ENCODE measurements around the gene LGALS9. TPM values are rescaled to one million over a fixed set of nuclear protein-coding genes. Genes with fewer than 3 reads are reported as not detected.

LGALS9 gene
- total RNA-seq, 5 donors from 2014 or later (not counting 1 experiment from before 2014, with no cell fraction given) = 17.8 to 53.3 (median 33.1) TPM

- Mint-ChIP-seq H3K4me3 (no peak overlapping the region), H3K27ac (no peak overlapping the region), H3K4me1 (peaks cover 0 to 2% (median 0%) of the 10 kb centered on the region in 3 donors), H3K27me3 (no peaks in the 10 kb centered on the region), H3K9me3 (no peaks in the 10 kb centered on the region), H3K36me3 (peaks cover 26% of the 10 kb centered on the region)
- H3K4me1 ChIP-seq (ENCODE audit: control insufficient read depth in 1 of 2, extremely low read depth in 1 of 2, insufficient read depth in 2 of 2, low read length in 2 of 2) = peaks cover 0 to 6% of the 10 kb centered on the region in 2 experiments
- H3K36me3 ChIP-seq (ENCODE audit: control insufficient read depth in 2 of 2, extremely low read depth in 1 of 2, insufficient read depth in 1 of 2, low read length in 1 of 2) = peaks cover 14 to 25% of the 10 kb centered on the region in 2 donors
- H3K9me3 ChIP-seq = no peaks in the 10 kb centered on the region
- 97% methylated on average over 23 of the region's 25 CpGs for WGBS (ENCODE audit: insufficient coverage)
- POLR2A ChIA-PET = no interaction called here
- no peak overlapping the region for H3K4me3 ChIP-seq (ENCODE audit: control insufficient read depth in 1 of 2, extremely low read depth in 1 of 2, low read length in 1 of 2)
- CTCF ChIA-PET = interaction anchor here (0.6 to 6.7 kb wide), 4 partner anchors 45 to 368 kb away, joined by 3 to 162 read pairs (median 8); no protein-coding TSS in a partner anchor
- H3K27ac ChIP-seq (ENCODE audit: low read length) = no peak overlapping the region
- no peaks in the 10 kb centered on the region for H3K27me3 ChIP-seq (replicated peaks in 1 of 2; ENCODE audit: control insufficient read depth in 2 of 2, extremely low read depth in 1 of 2, insufficient read depth in 2 of 2, low read length in 1 of 2)
- ATAC-seq (replicated peaks in 1 of 4) = no peak
- no peak for DNase-seq
Measured at GRCh38 chr17:27605409-27605808, 25.6 kb upstream of the LGALS9 start.

GRCh38 chr17:27607521-27608091 lies 23.4 kb upstream of the LGALS9 start:
- 95% methylated on average over 13 of the region's 16 CpGs for WGBS (ENCODE audit: insufficient coverage)

GRCh38 chr17:27608328-27609230 lies 22.4 kb upstream of the LGALS9 start:
- POLR2A ChIA-PET = no interaction called here
- CTCF ChIA-PET = interaction anchor here (0.6 to 1.3 kb wide), 4 partner anchors 11 to 418 kb away, joined by 3 to 4 read pairs (median 3); no protein-coding TSS in a partner anchor
- no peaks in the 10 kb centered on the region for H3K27me3 ChIP-seq (replicated peaks in 1 of 2; ENCODE audit: control insufficient read depth in 2 of 2, extremely low read depth in 1 of 2, insufficient read depth in 2 of 2, low read length in 1 of 2)
- H3K4me3 Mint-ChIP-seq = no peak overlapping the region
- H3K36me3 ChIP-seq (ENCODE audit: control insufficient read depth in 2 of 2, extremely low read depth in 1 of 2, insufficient read depth in 1 of 2, low read length in 1 of 2) = peaks cover 14 to 35% of the 10 kb centered on the region in 2 donors
- H3K4me1 ChIP-seq (ENCODE audit: control insufficient read depth in 1 of 2, extremely low read depth in 1 of 2, insufficient read depth in 2 of 2, low read length in 2 of 2) = no peaks in the 10 kb centered on the region
- no peaks in the 10 kb centered on the region for H3K27me3 Mint-ChIP-seq
- H3K9me3 Mint-ChIP-seq = no peaks in the 10 kb centered on the region
- H3K4me3 ChIP-seq (ENCODE audit: control insufficient read depth in 1 of 2, extremely low read depth in 1 of 2, low read length in 1 of 2) = no peak overlapping the region
- peaks cover 32% of the 10 kb centered on the region for H3K36me3 Mint-ChIP-seq
- no peak overlapping the region for H3K27ac Mint-ChIP-seq
- 89% methylated on average over 7 of the region's 11 CpGs for WGBS (ENCODE audit: insufficient coverage)
- H3K27ac ChIP-seq (ENCODE audit: low read length) = no peak overlapping the region
- H3K9me3 ChIP-seq = no peaks in the 10 kb centered on the region
- no peaks in the 10 kb centered on the region for H3K4me1 Mint-ChIP-seq
- DNase-seq (no peak), ATAC-seq (replicated peaks in 1 of 4) (no peak)

More at GRCh38 chr17:27607521-27608091, 23.4 kb upstream of the LGALS9 start:
- H3K9me3 ChIP-seq = no peaks in the 10 kb centered on the region
- Mint-ChIP-seq H3K36me3 (peaks cover 29% of the 10 kb centered on the region), H3K27me3 (no peaks in the 10 kb centered on the region), H3K4me3 (no peak overlapping the region), H3K9me3 (no peaks in the 10 kb centered on the region), H3K4me1 (peaks cover 0 to 2% (median 0%) of the 10 kb centered on the region in 3 donors), H3K27ac (no peak overlapping the region)
- no peak overlapping the region for H3K27ac ChIP-seq (ENCODE audit: low read length)
- DNase-seq (no peak), ATAC-seq (replicated peaks in 1 of 4) (no peak)
- H3K36me3 ChIP-seq (ENCODE audit: control insufficient read depth in 2 of 2, extremely low read depth in 1 of 2, insufficient read depth in 1 of 2, low read length in 1 of 2) = peaks cover 14 to 28% of the 10 kb centered on the region in 2 donors
- POLR2A ChIA-PET = no interaction called here
- CTCF ChIA-PET = interaction anchor here (0.7 to 1.5 kb wide), 3 partner anchors 10 to 371 kb away, joined by 3 to 6 read pairs (median 4); no protein-coding TSS in a partner anchor
- H3K4me3 ChIP-seq (ENCODE audit: control insufficient read depth in 1 of 2, extremely low read depth in 1 of 2, low read length in 1 of 2) = no peak overlapping the region
- peaks cover 0 to 6% of the 10 kb centered on the region in 2 experiments for H3K4me1 ChIP-seq (ENCODE audit: control insufficient read depth in 1 of 2, extremely low read depth in 1 of 2, insufficient read depth in 2 of 2, low read length in 2 of 2)
- H3K27me3 ChIP-seq (replicated peaks in 1 of 2; ENCODE audit: control insufficient read depth in 2 of 2, extremely low read depth in 1 of 2, insufficient read depth in 2 of 2, low read length in 1 of 2) = no peaks in the 10 kb centered on the region

- Mint-ChIP-seq H3K4me3 (no peak overlapping the region), H3K36me3 (peaks cover 40% of the 10 kb centered on the region), H3K9me3 (no peaks in the 10 kb centered on the region), H3K27me3 (no peaks in the 10 kb centered on the region), H3K27ac (no peak overlapping the region), H3K4me1 (no peaks in the 10 kb centered on the region)
- peak in 8 of 35 experiments; percentile 6 to 38 (median 14) for DNase-seq
- Histone ChIP-seq H3K9me3 (no peaks in the 10 kb centered on the region), H3K4me3 (ENCODE audit: control insufficient read depth in 1 of 2, extremely low read depth in 1 of 2, low read length in 1 of 2) (no peak overlapping the region), H3K4me1 (ENCODE audit: control insufficient read depth in 1 of 2, extremely low read depth in 1 of 2, insufficient read depth in 2 of 2, low read length in 2 of 2) (no peaks in the 10 kb centered on the region), H3K27ac (ENCODE audit: low read length) (no peak overlapping the region), H3K27me3 (replicated peaks in 1 of 2; ENCODE audit: control insufficient read depth in 2 of 2, extremely low read depth in 1 of 2, insufficient read depth in 2 of 2, low read length in 1 of 2) (no peaks in the 10 kb centered on the region), H3K36me3 (ENCODE audit: control insufficient read depth in 2 of 2, extremely low read depth in 1 of 2, insufficient read depth in 1 of 2, low read length in 1 of 2) (peaks cover 14 to 36% of the 10 kb centered on the region in 2 donors)
- CTCF ChIA-PET = interaction anchor here (0.6 to 1.6 kb wide), 5 partner anchors 10 to 369 kb away, joined by 3 to 5 read pairs (median 3); no protein-coding TSS in a partner anchor
- POLR2A ChIA-PET = interaction anchor here in 1 of 2 donors (0.6 kb wide), 1 partner anchor 28 kb away, joined by 3 read pairs; no protein-coding TSS in a partner anchor
- no peak for ATAC-seq (replicated peaks in 1 of 4)
- 98% methylated on average over 11 of the region's 11 CpGs for WGBS (ENCODE audit: insufficient coverage)
Measured at GRCh38 chr17:27609611-27610303, 21.2 kb upstream of the LGALS9 start.

GRCh38 chr17:27610304-27610677 lies 20.7 kb upstream of the LGALS9 start:
- H3K27ac Mint-ChIP-seq = no peak overlapping the region
- H3K4me1 ChIP-seq (ENCODE audit: control insufficient read depth in 1 of 2, extremely low read depth in 1 of 2, insufficient read depth in 2 of 2, low read length in 2 of 2) = no peaks in the 10 kb centered on the region
- H3K27ac ChIP-seq (ENCODE audit: low read length) = no peak overlapping the region
- H3K36me3 ChIP-seq (ENCODE audit: control insufficient read depth in 2 of 2, extremely low read depth in 1 of 2, insufficient read depth in 1 of 2, low read length in 1 of 2) = peaks cover 11 to 36% of the 10 kb centered on the region in 2 donors
- H3K9me3 ChIP-seq = no peaks in the 10 kb centered on the region
- H3K27me3 ChIP-seq (replicated peaks in 1 of 2; ENCODE audit: control insufficient read depth in 2 of 2, extremely low read depth in 1 of 2, insufficient read depth in 2 of 2, low read length in 1 of 2) = no peaks in the 10 kb centered on the region
- ChIA-PET POLR2A (no interaction called here), CTCF (interaction anchor here (1.0 to 1.6 kb wide), 3 partner anchors 11 to 41 kb away, joined by 3 to 5 read pairs (median 3); no protein-coding TSS in a partner anchor)
- H3K4me3 Mint-ChIP-seq = no peak overlapping the region
- H3K27me3 Mint-ChIP-seq = no peaks in the 10 kb centered on the region
- peaks cover 41% of the 10 kb centered on the region for H3K36me3 Mint-ChIP-seq
- DNase-seq = no peak
- no peak overlapping the region for H3K4me3 ChIP-seq (ENCODE audit: control insufficient read depth in 1 of 2, extremely low read depth in 1 of 2, low read length in 1 of 2)
- H3K4me1 Mint-ChIP-seq = peaks cover 0 to 1% (median 0%) of the 10 kb centered on the region in 3 donors
- H3K9me3 Mint-ChIP-seq = peaks cover 0 to 4% (median 0%) of the 10 kb centered on the region in 3 donors
- ATAC-seq (replicated peaks in 1 of 4) = no peak
- 100% methylated on average over 2 of the region's 4 CpGs for WGBS (ENCODE audit: insufficient coverage)
